Neuron (in vitro differentiated cells): Measurements from ENCODE around the gene SP1.
"Not testable (repeated sequence)": the region's sequence is repeated elsewhere in the genome, so short reads cannot be mapped to it uniquely, and the experiment has no call there.

Experiments
- H2AFZ ChIP-seq: one replicate; pipeline ENCODE4 v1.6.1; 2013; ENCODE audit warnings: low read depth, mild to moderate bottlenecking, inconsistent platforms, low read length, moderate library complexity
- H3K27me3 ChIP-seq: one replicate; pipeline ENCODE4 v1.6.1; 2013; ENCODE audit warnings: low read length; ENCODE audit not compliant: insufficient read depth
- H3K36me3 ChIP-seq: one replicate; pipeline ENCODE4 v1.6.1; 2013; ENCODE audit warnings: low read length; ENCODE audit not compliant: insufficient read depth
- H3K4me1 ChIP-seq: one replicate; pipeline ENCODE4 v1.6.1; 2013; ENCODE audit warnings: low read length; ENCODE audit not compliant: insufficient read depth
- H3K4me3 ChIP-seq: 2 replicates; pipeline ENCODE4 v1.5.1; 2013; ENCODE audit warnings: mild to moderate bottlenecking, low read length, moderate library complexity
- H3K9me3 ChIP-seq: one replicate; pipeline ENCODE4 v1.6.1; 2013; ENCODE audit warnings: low read length

The SP1 gene

DNA sequence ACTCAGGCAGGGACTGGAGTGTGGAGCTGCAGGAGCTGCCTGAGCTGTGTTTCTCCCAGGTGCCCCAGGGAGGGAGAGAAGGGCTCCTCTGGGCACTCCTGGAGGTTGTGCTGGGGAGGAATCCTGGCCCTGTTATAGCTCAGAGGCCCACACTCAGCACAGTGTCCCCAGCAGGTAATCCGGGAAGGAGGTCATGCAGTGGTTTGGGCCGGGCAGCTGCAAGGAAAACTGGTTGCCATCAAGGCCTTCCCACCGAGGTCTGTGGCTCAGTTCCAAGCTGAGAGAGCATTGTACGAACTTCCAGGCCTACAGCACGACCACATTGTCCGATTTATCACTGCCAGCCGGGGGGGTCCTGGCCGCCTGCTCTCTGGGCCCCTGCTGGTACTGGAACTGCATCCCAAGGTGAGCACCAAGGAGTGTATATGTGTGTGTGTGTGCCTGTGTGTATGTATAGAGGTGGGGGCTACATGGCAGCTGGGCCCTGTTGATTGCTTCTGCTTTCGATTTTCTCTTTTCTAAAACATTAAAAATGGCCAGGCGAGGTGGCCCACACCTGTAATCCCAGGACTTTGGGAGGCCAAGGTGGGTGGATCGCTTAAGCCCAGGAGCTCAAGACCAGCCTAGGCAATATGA is 45.7 kb downstream of the SP1 start:
- Histone ChIP-seq H3K4me1 (peaks cover 8% of the 10 kb centered on the region), H3K9me3 (no peaks in the 10 kb centered on the region), H3K4me3 (no peak overlapping the region), H2AFZ (no peak overlapping the region), H3K27me3 (peaks cover 5% of the 10 kb centered on the region), H3K36me3 (no peaks in the 10 kb centered on the region)

DNA sequence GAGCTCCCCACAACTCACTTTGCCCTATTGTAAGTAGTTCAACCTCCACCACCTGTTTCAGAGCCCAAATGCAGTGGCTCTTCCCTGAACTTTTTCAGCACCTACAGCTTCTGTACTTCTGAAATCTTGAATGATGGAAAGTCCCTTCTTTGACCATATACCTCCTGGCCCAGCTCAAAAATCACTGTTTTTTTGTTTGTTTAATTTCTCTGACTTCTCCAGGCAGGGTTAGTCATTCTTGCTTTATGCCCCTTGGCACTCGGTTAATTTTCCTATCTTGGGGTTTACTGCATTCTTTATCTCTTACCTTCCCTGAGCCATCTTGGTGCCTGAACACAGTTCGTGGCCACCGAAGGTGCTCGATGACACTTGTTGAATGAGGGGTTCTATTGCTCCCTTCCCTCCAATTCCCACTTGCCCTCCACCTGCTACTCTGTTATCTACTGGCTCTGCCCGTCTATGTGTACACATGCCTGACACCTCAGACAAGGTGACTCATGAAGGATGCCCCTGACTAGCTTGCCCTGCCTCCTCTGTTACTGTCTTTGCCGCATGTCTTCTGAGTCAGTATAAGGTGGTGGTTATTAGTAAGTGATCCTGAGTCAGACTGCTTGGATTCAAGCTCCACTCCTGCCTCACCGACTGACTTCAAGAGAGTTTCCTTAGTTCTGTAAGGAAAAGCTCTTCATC is 48.1 kb downstream of the SP1 start:
- Histone ChIP-seq H3K27me3 (peaks cover 5% of the 10 kb centered on the region), H3K4me3 (no peak overlapping the region), H3K36me3 (no peaks in the 10 kb centered on the region), H3K4me1 (peaks cover 8% of the 10 kb centered on the region), H3K9me3 (no peaks in the 10 kb centered on the region), H2AFZ (no peak overlapping the region)

DNA sequence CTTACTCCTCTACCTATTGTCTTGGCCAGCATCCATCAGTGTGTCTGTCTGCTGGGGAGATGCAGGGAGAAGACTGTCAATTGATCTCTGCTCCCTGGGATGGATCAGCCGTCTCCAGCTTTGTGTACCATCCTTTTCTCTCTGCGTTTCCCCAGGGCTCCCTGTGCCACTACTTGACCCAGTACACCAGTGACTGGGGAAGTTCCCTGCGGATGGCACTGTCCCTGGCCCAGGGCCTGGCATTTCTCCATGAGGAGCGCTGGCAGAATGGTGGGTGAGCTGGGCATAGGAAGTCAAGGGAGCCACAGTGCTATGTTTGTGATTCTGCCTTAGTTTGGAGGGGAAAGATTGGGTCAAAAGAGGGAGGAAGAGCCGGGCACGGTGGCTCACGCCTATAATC is 48.8 kb downstream of the SP1 start:
- Histone ChIP-seq H3K27me3 (peaks cover 5% of the 10 kb centered on the region), H3K36me3 (no peaks in the 10 kb centered on the region), H3K4me1 (peaks cover 6% of the 10 kb centered on the region), H2AFZ (no peak overlapping the region), H3K4me3 (no peak overlapping the region), H3K9me3 (no peaks in the 10 kb centered on the region)

DNA sequence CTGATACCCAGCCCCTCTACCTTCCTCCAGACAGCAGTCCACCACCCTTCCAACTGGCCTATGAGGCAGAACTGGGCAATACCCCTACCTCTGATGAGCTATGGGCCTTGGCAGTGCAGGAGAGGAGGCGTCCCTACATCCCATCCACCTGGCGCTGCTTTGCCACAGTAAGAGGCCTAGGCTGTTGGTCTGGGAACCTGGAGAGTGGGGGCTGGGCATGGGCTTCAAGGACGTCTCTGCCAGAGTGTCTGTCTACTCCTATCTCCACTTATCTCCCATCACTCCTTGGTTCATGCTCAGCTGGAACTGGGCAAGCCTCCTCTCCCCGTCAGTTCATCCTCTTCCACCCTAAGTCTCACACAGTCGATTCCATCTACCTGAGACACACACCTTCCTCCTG is 50.1 kb downstream of the SP1 start:
- Histone ChIP-seq H3K4me3 (no peak overlapping the region), H2AFZ (no peak overlapping the region), H3K36me3 (no peaks in the 10 kb centered on the region), H3K4me1 (peaks cover 3% of the 10 kb centered on the region), H3K27me3 (peaks cover 5% of the 10 kb centered on the region), H3K9me3 (no peaks in the 10 kb centered on the region)

DNA sequence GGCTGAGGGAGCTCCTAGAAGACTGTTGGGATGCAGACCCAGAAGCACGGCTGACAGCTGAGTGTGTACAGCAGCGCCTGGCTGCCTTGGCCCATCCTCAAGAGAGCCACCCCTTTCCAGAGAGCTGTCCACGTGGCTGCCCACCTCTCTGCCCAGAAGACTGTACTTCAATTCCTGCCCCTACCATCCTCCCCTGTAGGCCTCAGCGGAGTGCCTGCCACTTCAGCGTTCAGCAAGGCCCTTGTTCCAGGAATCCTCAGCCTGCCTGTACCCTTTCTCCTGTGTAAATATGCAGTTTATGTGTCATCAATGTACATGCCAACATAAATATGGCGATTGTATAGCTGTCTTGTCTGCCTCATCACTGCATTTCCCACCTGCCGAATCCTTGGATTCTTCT is 51.2 kb downstream of the SP1 start:
- Histone ChIP-seq H3K27me3 (peaks cover 5% of the 10 kb centered on the region), H3K9me3 (no peaks in the 10 kb centered on the region), H3K4me3 (no peak overlapping the region), H3K36me3 (no peaks in the 10 kb centered on the region), H3K4me1 (no peaks in the 10 kb centered on the region), H2AFZ (no peak overlapping the region)

DNA sequence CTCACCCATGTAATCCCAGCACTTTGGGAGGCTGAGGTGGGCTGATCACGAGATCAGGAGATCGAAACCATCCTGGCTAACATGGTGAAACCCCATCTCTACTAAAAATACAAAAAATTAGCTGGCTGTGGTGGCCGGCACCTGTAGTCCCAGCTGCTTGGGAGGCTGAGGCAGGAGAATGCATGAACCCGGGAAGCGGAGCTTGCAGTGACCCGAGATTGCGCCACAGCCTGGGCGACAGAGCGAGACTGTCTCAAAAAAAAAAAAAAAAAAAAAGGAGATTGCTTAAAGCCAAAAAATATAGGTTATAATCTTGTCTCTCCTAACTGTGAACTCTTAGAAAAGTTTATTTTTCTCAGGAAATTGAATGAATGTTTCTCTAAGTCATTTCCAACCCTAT is 55.4 kb downstream of the SP1 start:
- H3K27me3 ChIP-seq, H3K4me1 ChIP-seq, H2AFZ ChIP-seq, H3K36me3 ChIP-seq, H3K9me3 ChIP-seq, H3K4me3 ChIP-seq: not testable (repeated sequence)

DNA sequence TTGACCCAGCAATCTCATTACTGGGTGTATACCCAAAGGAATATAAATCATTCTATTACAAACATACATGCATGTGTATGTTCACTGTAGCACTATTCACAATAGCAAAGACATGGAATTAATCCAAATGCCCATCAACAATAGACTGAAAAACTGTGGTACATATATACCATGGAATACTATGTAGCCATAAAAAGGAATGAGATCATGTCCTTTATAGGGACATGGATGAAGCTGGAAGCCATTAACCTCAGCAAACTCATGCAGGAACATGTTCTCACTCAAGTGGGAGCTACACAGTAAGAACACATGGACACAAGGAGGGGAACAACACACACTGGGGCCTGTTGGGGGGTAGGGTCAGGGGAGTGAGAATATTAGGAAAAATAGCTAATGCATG is 59.6 kb downstream of the SP1 start:
- not testable (repeated sequence) for H3K36me3 ChIP-seq, H2AFZ ChIP-seq, H3K4me1 ChIP-seq, H3K27me3 ChIP-seq, H3K9me3 ChIP-seq, H3K4me3 ChIP-seq

DNA sequence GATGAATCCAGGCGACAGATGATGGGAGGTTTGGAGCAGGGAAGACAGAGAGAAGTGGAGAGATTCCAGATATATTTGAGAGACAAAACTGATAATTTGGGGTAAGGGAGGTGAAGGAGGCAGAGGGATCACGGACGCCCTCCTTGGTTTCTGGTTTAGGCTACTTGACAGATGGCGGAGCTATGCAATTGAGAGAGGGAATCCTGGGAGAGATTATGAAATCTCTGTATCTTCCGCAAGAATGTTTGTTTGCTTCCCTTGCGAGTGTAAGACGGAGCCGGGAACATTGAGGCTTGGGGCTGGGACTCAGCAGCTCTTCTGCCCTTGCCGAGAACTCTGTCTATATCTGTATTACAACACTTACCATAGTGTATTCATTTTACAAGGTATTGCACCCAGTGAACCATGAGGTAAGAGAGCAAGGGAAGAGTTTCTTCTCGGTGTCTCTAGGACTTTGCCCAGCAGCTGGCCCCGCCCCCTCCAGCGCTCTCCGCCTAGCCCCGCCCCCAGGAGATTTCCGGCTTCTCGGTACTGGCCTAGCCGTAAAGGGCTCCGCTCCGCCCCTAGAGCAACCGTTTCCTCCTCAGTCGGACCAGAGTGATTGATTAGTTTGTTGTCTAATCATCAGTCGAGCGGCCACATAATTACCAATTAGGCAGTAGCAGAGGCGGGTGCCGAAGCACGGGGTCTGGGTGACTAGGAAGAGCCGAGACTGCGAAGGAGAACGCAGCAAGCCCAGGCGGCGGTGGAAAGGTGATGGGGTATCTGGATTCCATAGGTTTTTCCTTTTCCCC is 61.3 kb downstream of the SP1 start, which contains the start of gene PRR13:
PRR13 (plus strand) TSS at position 695 of the 794 bp plus-strand sequence. CDS start 981 bp downstream, outside the sequence.
- Histone ChIP-seq H3K4me3 (peak within 1 kb of the TSS; percentile 80), H3K36me3 (peaks cover 18% of the 10 kb centered on the region), H3K27me3 (no peaks in the 10 kb centered on the region), H3K9me3 (no peaks in the 10 kb centered on the region), H2AFZ (peak within 1 kb of the TSS; percentile 82), H3K4me1 (peaks cover 2% of the 10 kb centered on the region)

DNA sequence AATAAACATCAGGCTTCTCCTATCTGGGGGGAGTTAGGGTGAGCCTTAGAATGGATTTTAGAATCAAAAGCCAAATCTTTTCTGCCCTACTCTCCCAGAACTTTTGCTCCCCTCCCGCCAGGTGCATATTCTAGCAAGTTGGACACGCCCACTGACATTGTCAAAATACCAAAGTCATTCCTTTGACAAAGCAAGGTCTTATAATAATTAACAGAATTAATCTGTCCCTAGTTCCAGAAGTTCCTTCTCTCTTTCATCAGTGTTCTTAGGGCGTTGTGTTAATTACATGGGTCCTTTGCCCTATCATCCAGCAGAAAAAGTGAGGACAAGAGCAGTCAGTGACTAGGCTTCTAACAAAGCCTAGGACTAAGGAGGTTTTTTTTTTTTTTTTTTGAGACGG is 64.0 kb downstream of the SP1 start:
- H3K9me3 ChIP-seq = no peaks in the 10 kb centered on the region
- no peak overlapping the region for H2AFZ ChIP-seq
- peaks cover 2% of the 10 kb centered on the region for H3K4me1 ChIP-seq
- peaks cover 24% of the 10 kb centered on the region for H3K36me3 ChIP-seq
- H3K27me3 ChIP-seq = no peaks in the 10 kb centered on the region
- no peak overlapping the region for H3K4me3 ChIP-seq

DNA sequence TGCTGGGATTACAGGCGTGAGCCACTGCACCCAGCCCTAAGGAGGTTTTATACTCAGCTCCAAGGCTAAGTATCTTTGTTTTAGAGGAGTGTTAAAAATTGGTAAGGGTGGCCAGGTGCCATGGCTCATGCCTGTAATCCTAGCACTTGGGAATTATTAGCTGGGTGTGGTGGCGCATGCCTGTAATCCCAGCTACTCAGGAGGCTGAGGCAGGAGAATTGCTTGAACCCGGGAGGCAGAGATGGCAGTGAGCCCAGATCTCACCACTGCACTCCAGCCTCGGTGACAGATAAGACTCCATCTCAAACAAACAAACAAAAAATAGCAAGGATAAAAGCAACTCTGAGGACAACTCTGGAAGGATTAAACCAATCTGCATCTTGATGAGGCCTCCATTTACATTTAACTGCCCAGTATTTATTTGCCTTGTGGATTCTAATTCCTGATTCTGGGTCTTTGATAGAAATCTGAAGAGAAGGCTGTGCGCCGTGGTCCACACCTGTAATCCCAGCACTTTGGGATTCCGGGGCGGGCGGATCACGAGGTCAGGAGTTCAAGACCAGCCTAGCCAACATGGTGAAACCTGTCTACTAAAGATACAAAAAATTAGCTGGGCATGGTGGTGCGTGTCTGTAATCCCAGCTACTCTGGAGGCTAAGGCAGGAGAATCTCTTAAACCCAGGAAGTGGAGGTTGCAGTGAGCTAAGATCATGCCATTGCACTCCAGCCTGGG is 64.8 kb downstream of the SP1 start:
- not testable (repeated sequence) for H3K9me3 ChIP-seq, H3K4me3 ChIP-seq, H2AFZ ChIP-seq, H3K4me1 ChIP-seq, H3K27me3 ChIP-seq
- peaks cover 24% of the 10 kb centered on the region for H3K36me3 ChIP-seq

DNA sequence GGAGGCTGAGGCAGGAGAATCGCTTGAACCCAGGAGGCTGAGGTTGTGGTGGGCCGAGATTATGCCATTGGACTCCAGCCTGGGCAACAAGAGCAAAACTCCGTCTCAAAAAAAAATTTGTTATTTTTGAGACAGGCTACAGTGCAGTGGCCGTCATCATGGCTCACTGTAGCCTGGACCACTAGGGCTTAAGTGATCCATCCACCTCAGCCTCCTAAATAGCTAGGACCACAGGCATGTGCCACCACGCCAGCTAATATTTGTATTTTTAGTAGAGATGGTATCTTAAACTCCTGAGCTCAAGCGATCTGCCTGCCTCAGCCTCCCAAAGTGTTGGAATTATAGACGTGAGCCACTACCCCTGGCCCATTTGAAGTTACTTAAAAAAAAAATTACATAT is 71.0 kb downstream of the SP1 start:
- Histone ChIP-seq H3K4me3 (no peak overlapping the region), H3K9me3 (no peaks in the 10 kb centered on the region), H3K4me1 (peaks cover 22% of the 10 kb centered on the region), H2AFZ (no peak overlapping the region), H3K36me3 (peaks cover 35% of the 10 kb centered on the region), H3K27me3 (no peaks in the 10 kb centered on the region)

DNA sequence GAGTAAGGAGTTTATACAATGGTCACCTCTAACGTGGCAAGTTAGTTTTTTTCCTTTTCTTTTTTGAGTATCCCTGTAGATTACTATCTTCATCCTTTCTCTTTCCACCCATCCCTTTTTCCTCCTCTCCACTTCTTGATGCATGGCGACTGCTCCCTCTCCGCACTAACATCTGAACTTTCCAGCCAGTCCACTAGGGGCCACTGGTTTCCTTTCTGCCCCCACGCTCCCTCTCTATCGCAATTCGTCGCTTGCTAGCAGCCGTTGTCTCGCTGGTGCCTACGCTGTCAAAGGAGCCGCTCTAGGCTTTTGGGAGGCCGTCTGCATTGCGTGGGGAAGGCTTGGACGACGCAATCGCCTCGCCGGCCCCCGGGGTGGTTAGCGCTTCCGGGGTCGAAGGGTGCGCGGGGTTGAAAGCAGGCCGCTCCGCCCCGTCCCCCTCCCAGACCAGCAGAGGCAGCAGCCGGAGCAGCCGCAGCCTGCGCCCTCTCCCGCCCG is 71.7 kb downstream of the SP1 start, which contains the start of gene PCBP2:
PCBP2 (plus strand) TSS at position 442 of the 498 bp plus-strand sequence. CDS start 2,699 bp downstream, outside the sequence.
- peak within 1 kb of the TSS; percentile 100 for H3K4me3 ChIP-seq
- no peaks in the 10 kb centered on the region for H3K9me3 ChIP-seq
- no peak within 1 kb of the TSS for H2AFZ ChIP-seq
- peaks cover 38% of the 10 kb centered on the region for H3K36me3 ChIP-seq
- H3K4me1 ChIP-seq = peaks cover 22% of the 10 kb centered on the region
- H3K27me3 ChIP-seq = no peaks in the 10 kb centered on the region
